Stimulated activated CD4-positive, alpha-beta T cell treated with anti-CD3 and anti-CD28 coated beads, Interleukin-2, amount 100 ng/mL, for 24 hours (primary cell): ENCODE results near the gene ZNF407.

Experiments used
- DNase-seq, 2 donors: peaks; one replicate each; pipeline ENCODE4 v3.0.0-alpha.2; 2020

The ZNF407 gene

GRCh38 chr18:74796841-74797576 lies 199.3 kb downstream of the ZNF407 start:
- DNase-seq = no peak

- no peak for DNase-seq
These were observed 200.0 kb downstream of the ZNF407 start for GRCh38 chr18:74797577-74798151.

GRCh38 chr18:74799542-74799941 lies 201.9 kb downstream of the ZNF407 start:
- no peak for DNase-seq

- DNase-seq = no peak
These were observed 202.4 kb downstream of the ZNF407 start for GRCh38 chr18:74800098-74800497.

GRCh38 chr18:74803117-74803516 lies 205.4 kb downstream of the ZNF407 start:
- no peak for DNase-seq

GRCh38 chr18:74803769-74804168 lies 206.1 kb downstream of the ZNF407 start:
- no peak for DNase-seq

GRCh38 chr18:74804677-74805076 lies 207.0 kb downstream of the ZNF407 start:
- DNase-seq = no peak

GRCh38 chr18:74806073-74806472 lies 208.4 kb downstream of the ZNF407 start:
- no peak for DNase-seq

GRCh38 chr18:74806700-74807416 lies 209.2 kb downstream of the ZNF407 start:
- no peak for DNase-seq

GRCh38 chr18:74817576-74817975 lies 219.9 kb downstream of the ZNF407 start:
- DNase-seq = no peak

GRCh38 chr18:74818516-74819175 lies 221.0 kb downstream of the ZNF407 start:
- no peak for DNase-seq

GRCh38 chr18:74819433-74820059 lies 221.9 kb downstream of the ZNF407 start:
- DNase-seq = no peak

GRCh38 chr18:74820160-74820780 lies 222.6 kb downstream of the ZNF407 start:
- no peak for DNase-seq

- DNase-seq = no peak
These were observed 227.8 kb downstream of the ZNF407 start for GRCh38 chr18:74825460-74825859.

GRCh38 chr18:74826572-74826971 lies 228.9 kb downstream of the ZNF407 start:
- no peak for DNase-seq

GRCh38 chr18:74828200-74828599 lies 230.5 kb downstream of the ZNF407 start:
- no peak for DNase-seq

GRCh38 chr18:74831571-74832250 lies 234.0 kb downstream of the ZNF407 start:
- DNase-seq = no peak

- DNase-seq = no peak
These were observed 234.7 kb downstream of the ZNF407 start for GRCh38 chr18:74832381-74832780.

- no peak for DNase-seq
These were observed 235.3 kb downstream of the ZNF407 start for GRCh38 chr18:74832999-74833398.

- DNase-seq = no peak
These were observed 237.0 kb downstream of the ZNF407 start for GRCh38 chr18:74834424-74835309.
